Keratinocyte (primary cell): ENCODE data around the gene ARHGEF38. TPM values are rescaled to one million over a fixed set of nuclear protein-coding genes. Genes with fewer than 3 reads are reported as not detected.

Source experiments
- DNase-seq: peaks from one replicate; pipeline ENCODE4 v3.0.0-alpha.2; 2011; ENCODE audit warnings: low read depth, missing footprints, low spot score
- FAIRE-seq: peaks from 2 replicates; lab custom pipeline; 2011; peaks lifted over from hg19 to GRCh38; lab: Jason Lieb, UNC
- H2AFZ ChIP-seq: 2 replicates; pipeline ENCODE4 v1.6.0; 2012; ENCODE audit warnings: low read length, control low read depth, inconsistent platforms; ENCODE audit not compliant: control insufficient read depth
- H3K27ac ChIP-seq: 2 replicates; pipeline ENCODE4 v1.5.1; 2011; ENCODE audit warnings: low read length; ENCODE audit not compliant: control insufficient read depth, insufficient read depth
- H3K27me3 ChIP-seq: 3 replicates; pipeline ENCODE4 v1.6.0; 2011; ENCODE audit warnings: low read length; ENCODE audit not compliant: control insufficient read depth, insufficient read depth; ENCODE audit errors: extremely low read depth
- H3K36me3 ChIP-seq, 2 experiments: 2 replicates in 1 of 2; 3 replicates in 1 of 2; pipeline ENCODE4 v1.5.1; 2011; ENCODE audit warnings: low read length in 2 of 2, mild to moderate bottlenecking in 1 of 2; ENCODE audit not compliant: control insufficient read depth in 2 of 2, insufficient read depth in 2 of 2; ENCODE audit errors: extremely low read depth in 1 of 2
- H3K4me1 ChIP-seq: 3 replicates; pipeline ENCODE4 v1.5.1; 2011; ENCODE audit warnings: low read length; ENCODE audit not compliant: control insufficient read depth, insufficient read depth; ENCODE audit errors: extremely low read depth
- H3K4me2 ChIP-seq: 3 replicates; pipeline ENCODE4 v1.6.0; 2011; ENCODE audit warnings: low read depth, low read length; ENCODE audit not compliant: control insufficient read depth, insufficient read depth; ENCODE audit errors: extremely low read depth
- H3K4me3 ChIP-seq, 3 experiments: fragments of 200-600 bp in 1 of 3; sonication (generic) in 1 of 3; 2 replicates in 2 of 3; 3 replicates in 1 of 3; pipeline ENCODE4 v1.5.1; 2011 to 2016; ENCODE audit warnings: low read length in 3 of 3, mild to moderate bottlenecking in 3 of 3, control low read depth in 2 of 3, inconsistent platforms in 1 of 3, low read depth in 1 of 3, mixed read lengths in 1 of 3, mixed run types in 1 of 3, moderate library complexity in 1 of 3; ENCODE audit not compliant: control insufficient read depth in 2 of 3, insufficient read depth in 2 of 3; ENCODE audit errors: extremely low read depth in 1 of 3
- H3K79me2 ChIP-seq: 2 replicates; pipeline ENCODE4 v1.6.0; 2012; ENCODE audit warnings: low read length; ENCODE audit not compliant: control insufficient read depth, insufficient read depth
- H3K9ac ChIP-seq: 3 replicates; pipeline ENCODE4 v1.6.0; 2011; ENCODE audit warnings: low read length; ENCODE audit not compliant: control insufficient read depth, insufficient read depth; ENCODE audit errors: extremely low read depth
- H3K9me1 ChIP-seq: 3 replicates; pipeline ENCODE4 v1.6.0; 2011; ENCODE audit warnings: low read length; ENCODE audit not compliant: control insufficient read depth, insufficient read depth; ENCODE audit errors: extremely low read depth
- H3K9me3 ChIP-seq: 2 replicates; pipeline ENCODE4 v1.5.1; 2012; ENCODE audit warnings: low read depth, low read length; ENCODE audit not compliant: control insufficient read depth
- H4K20me1 ChIP-seq: 3 replicates; pipeline ENCODE4 v1.6.0; 2011; ENCODE audit warnings: low read length; ENCODE audit not compliant: control insufficient read depth, insufficient read depth; ENCODE audit errors: extremely low read depth
- EZH2 ChIP-seq: IDR thresholded peaks from one replicate; pipeline ENCODE4 v1.6.1; 2012; ENCODE audit warnings: inconsistent platforms, mild to moderate bottlenecking, low read length, moderate library complexity
- dilution Hi-C: fragments of 300-500 bp; cut with MboI; formaldehyde crosslinking; loops from one replicate; pipeline ENCODE4 v1.7.0; 2020; ENCODE audit warnings: low sequenced_read_pairs; ENCODE audit not compliant: extremely low pct_ligation_motif_present
- polyA plus RNA-seq, 5 experiments: library from polyadenylated mRNA; depleted of rRNA in 3 of 5; stranded (reverse) in 3 of 5; stranded (forward) in 1 of 5; unstranded in 1 of 5; fragments of >200 nt; gene quantifications; 1 replicate in 1 of 5; 2 replicates in 3 of 5; 3 replicates in 1 of 5; pipeline versions ENCODE4 v1.2.1 to v1.2.3, GENCODE V29; 2011 to 2012; ENCODE audit warnings: missing spikeins in 2 of 5, low read depth in 1 of 5, low replicate concordance in 1 of 5
- TF ChIP-seq, protein P1 (sequence below), 3 experiments: IDR thresholded peaks in 1 of 3; conservative IDR thresholded peaks in 1 of 3; optimal IDR thresholded peaks in 1 of 3; 2 replicates in 2 of 3; 3 replicates in 1 of 3; pipeline versions ENCODE3 to v1.5.1; 2011; ENCODE audit warnings: low read length in 3 of 3, mild to moderate bottlenecking in 3 of 3, moderate library complexity in 2 of 3, control low read depth in 1 of 3, inconsistent platforms in 1 of 3; ENCODE audit not compliant: insufficient read depth in 2 of 3; ENCODE audit errors: extremely low read depth in 1 of 3

ARHGEF38 gene
- polyA plus RNA-seq, 1 donor (not counting 4 experiments of a cell fraction or from before 2014, with no cell fraction given), result 0.09 TPM

- peaks cover 5% of the 10 kb centered on the region for H3K4me1 ChIP-seq
- no peak overlapping the region for H3K9ac ChIP-seq
- no peak overlapping the region for H3K4me2 ChIP-seq
- H3K4me3 ChIP-seq, result no peak overlapping the region
- FAIRE-seq (no peak), DNase-seq (no peak)
- no peak for TF ChIP-seq EZH2
- TF ChIP-seq, protein P1, sequence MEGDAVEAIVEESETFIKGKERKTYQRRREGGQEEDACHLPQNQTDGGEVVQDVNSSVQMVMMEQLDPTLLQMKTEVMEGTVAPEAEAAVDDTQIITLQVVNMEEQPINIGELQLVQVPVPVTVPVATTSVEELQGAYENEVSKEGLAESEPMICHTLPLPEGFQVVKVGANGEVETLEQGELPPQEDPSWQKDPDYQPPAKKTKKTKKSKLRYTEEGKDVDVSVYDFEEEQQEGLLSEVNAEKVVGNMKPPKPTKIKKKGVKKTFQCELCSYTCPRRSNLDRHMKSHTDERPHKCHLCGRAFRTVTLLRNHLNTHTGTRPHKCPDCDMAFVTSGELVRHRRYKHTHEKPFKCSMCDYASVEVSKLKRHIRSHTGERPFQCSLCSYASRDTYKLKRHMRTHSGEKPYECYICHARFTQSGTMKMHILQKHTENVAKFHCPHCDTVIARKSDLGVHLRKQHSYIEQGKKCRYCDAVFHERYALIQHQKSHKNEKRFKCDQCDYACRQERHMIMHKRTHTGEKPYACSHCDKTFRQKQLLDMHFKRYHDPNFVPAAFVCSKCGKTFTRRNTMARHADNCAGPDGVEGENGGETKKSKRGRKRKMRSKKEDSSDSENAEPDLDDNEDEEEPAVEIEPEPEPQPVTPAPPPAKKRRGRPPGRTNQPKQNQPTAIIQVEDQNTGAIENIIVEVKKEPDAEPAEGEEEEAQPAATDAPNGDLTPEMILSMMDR (optimal IDR thresholded peaks at IDR 0.05 in 1 of 3, IDR thresholded peaks at IDR 0.05 in 1 of 3, conservative IDR thresholded peaks at IDR 0.05 in 1 of 3; ENCODE audit: extremely low read depth in 1 of 3, insufficient read depth in 2 of 3, low read length in 3 of 3), result no peak
- H3K27ac ChIP-seq, result no peak overlapping the region
- no peaks in the 10 kb centered on the region for H4K20me1 ChIP-seq
- H3K36me3 ChIP-seq, result no peaks in the 10 kb centered on the region
- H2AFZ ChIP-seq, result peak overlapping the region; percentile 74
- H3K27me3 ChIP-seq, result no peaks in the 10 kb centered on the region
- no peaks in the 10 kb centered on the region for H3K9me1 ChIP-seq
- no peaks in the 10 kb centered on the region for H3K79me2 ChIP-seq
- dilution Hi-C loops, result no loop called here
- no peaks in the 10 kb centered on the region for H3K9me3 ChIP-seq
These were observed 60.9 kb downstream of the ARHGEF38 start for GRCh38 chr4:105613306-105613705.

DNA sequence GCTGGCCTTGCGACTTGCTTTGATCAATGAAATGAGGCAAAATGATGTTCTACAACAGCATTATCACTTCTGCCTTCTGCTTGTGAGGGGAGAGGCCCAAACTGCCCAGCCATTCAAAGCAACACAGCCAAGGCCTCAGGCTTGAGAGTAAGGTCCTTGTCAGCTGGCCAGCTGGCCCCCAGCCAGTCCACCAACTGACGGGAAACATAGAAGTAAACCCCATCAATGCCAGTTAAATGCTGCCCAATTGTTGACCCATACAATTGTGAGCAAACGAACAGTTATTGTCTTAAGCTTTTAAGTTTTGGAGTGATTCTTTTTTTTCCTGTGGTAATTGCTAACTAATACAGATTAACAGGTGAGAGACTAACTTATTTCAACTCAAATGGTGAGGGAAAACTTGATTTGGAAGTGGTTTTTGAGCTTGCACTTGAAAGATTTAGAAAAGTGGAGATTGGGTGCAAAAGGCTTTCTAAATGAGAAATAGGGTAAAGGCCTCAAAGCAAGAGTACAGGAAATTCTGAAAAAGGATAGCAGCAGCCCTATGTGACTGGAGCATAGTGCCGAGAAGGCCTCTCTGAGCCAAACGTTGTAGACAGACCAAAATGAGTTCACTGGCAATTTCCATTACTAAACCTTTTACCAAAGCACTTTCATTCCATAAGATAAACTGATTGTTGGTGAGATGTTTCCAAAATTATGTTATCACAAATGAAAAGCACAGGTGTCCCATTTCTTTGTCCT is 66.9 kb downstream of the ARHGEF38 start:
- dilution Hi-C loops, result no loop called here
- H3K27me3 ChIP-seq, result no peaks in the 10 kb centered on the region
- FAIRE-seq (no peak), DNase-seq (no peak)
- no peaks in the 10 kb centered on the region for H3K9me3 ChIP-seq
- H3K36me3 ChIP-seq, result no peaks in the 10 kb centered on the region
- TF ChIP-seq EZH2, result no peak
- TF ChIP-seq, protein P1 (optimal IDR thresholded peaks at IDR 0.05 in 1 of 3, IDR thresholded peaks at IDR 0.05 in 1 of 3, conservative IDR thresholded peaks at IDR 0.05 in 1 of 3; ENCODE audit: extremely low read depth in 1 of 3, insufficient read depth in 2 of 3, low read length in 3 of 3), result no peak
- no peaks in the 10 kb centered on the region for H3K79me2 ChIP-seq
- H2AFZ ChIP-seq, result no peak overlapping the region
- no peak overlapping the region for H3K9ac ChIP-seq
- H3K4me2 ChIP-seq, result no peak overlapping the region
- no peak overlapping the region for H3K27ac ChIP-seq
- peaks cover 1% of the 10 kb centered on the region for H3K4me1 ChIP-seq
- H3K4me3 ChIP-seq, result no peak overlapping the region
- no peaks in the 10 kb centered on the region for H4K20me1 ChIP-seq
- no peaks in the 10 kb centered on the region for H3K9me1 ChIP-seq
